Natural killer cell treated with Interleukin-12 subunit alpha and Interleukin-12 subunit beta and Interleukin-15 and Interleukin-18, amount 100 ng/mL, for 72 hours (primary cell): ENCODE results near the gene ENPP6. TPM values are rescaled to one million over a fixed set of nuclear protein-coding genes. Genes with fewer than 3 reads are reported as not detected.

Experiments used
- ATAC-seq, 2 donors: fragments of 150-1000 bp; cut with Tn5 transposase in 1 of 2; sonication (Bioruptor Pico), chemical (Tn5 transposase) in 1 of 2; 2 replicates each; pipeline ENCODE4 v1.10.0; 2021
- DNase-seq: peaks from one replicate; pipeline ENCODE4 v3.0.0; 2022; ENCODE audit warnings: low spot score
- H3K27ac Mint-ChIP-seq, 2 donors: 1 replicate in 1 of 2; 2 replicates in 1 of 2; pipeline ENCODE4 v1.8.0; 2022; ENCODE audit warnings: mixed read lengths in 2 of 2, mild to moderate bottlenecking in 1 of 2, moderate library complexity in 1 of 2
- H3K27me3 Mint-ChIP-seq, 2 donors: 1 replicate in 1 of 2; 2 replicates in 1 of 2; pipeline ENCODE4 v1.8.0; 2022; ENCODE audit warnings: mixed read lengths in 2 of 2
- H3K36me3 Mint-ChIP-seq: one replicate; pipeline ENCODE4 v1.8.0; 2022; ENCODE audit warnings: mixed read lengths
- H3K4me1 Mint-ChIP-seq, 2 donors: 1 replicate in 1 of 2; 2 replicates in 1 of 2; pipeline ENCODE4 v1.8.0; 2022; ENCODE audit warnings: low read depth in 2 of 2, mixed read lengths in 2 of 2, mild to moderate bottlenecking in 1 of 2
- H3K4me3 Mint-ChIP-seq: one replicate; pipeline ENCODE4 v1.8.0; 2022; ENCODE audit warnings: mixed read lengths
- H3K9me3 Mint-ChIP-seq: 2 replicates; pipeline ENCODE4 v1.8.0; 2022; ENCODE audit warnings: mixed read lengths
- total RNA-seq, 2 donors: library from RNA; stranded (reverse); gene quantifications; one replicate each; pipeline ENCODE4 v1.2.3, GENCODE V29; 2022

ENPP6 gene
- total RNA-seq, 2 donors from 2014 or later, result 1.4 to 5.8 TPM

- H3K27ac Mint-ChIP-seq, result no peak overlapping the region
- peaks cover 3 to 9% of the 10 kb centered on the region in 2 donors for H3K4me1 Mint-ChIP-seq
- H3K27me3 Mint-ChIP-seq, result peaks cover 32 to 62% of the 10 kb centered on the region in 2 donors
- no peak overlapping the region for H3K4me3 Mint-ChIP-seq
- H3K36me3 Mint-ChIP-seq, result no peaks in the 10 kb centered on the region
- no peak for ATAC-seq
- DNase-seq, result no peak
- H3K9me3 Mint-ChIP-seq, result no peaks in the 10 kb centered on the region
Observed at GRCh38 chr4:184166736-184167135, 50.9 kb downstream of the ENPP6 start.

GRCh38 chr4:184165291-184165690 lies 52.4 kb downstream of the ENPP6 start:
- Mint-ChIP-seq H3K9me3 (no peaks in the 10 kb centered on the region), H3K4me1 (peaks cover 3 to 9% of the 10 kb centered on the region in 2 donors), H3K27me3 (peaks cover 31 to 61% of the 10 kb centered on the region in 2 donors), H3K4me3 (no peak overlapping the region), H3K36me3 (no peaks in the 10 kb centered on the region), H3K27ac (no peak overlapping the region)
- DNase-seq (no peak), ATAC-seq (no peak)

GRCh38 chr4:184163813-184164212 lies 53.9 kb downstream of the ENPP6 start:
- no peak overlapping the region for H3K4me3 Mint-ChIP-seq
- no peaks in the 10 kb centered on the region for H3K9me3 Mint-ChIP-seq
- H3K36me3 Mint-ChIP-seq, result no peaks in the 10 kb centered on the region
- DNase-seq (no peak), ATAC-seq (no peak)
- H3K27me3 Mint-ChIP-seq, result peaks cover 29 to 66% of the 10 kb centered on the region in 2 donors
- H3K4me1 Mint-ChIP-seq, result peaks cover under 1 to 6% of the 10 kb centered on the region in 2 donors
- H3K27ac Mint-ChIP-seq, result no peak overlapping the region

GRCh38 chr4:184162596-184162995 lies 55.1 kb downstream of the ENPP6 start:
- no peaks in the 10 kb centered on the region for H3K4me1 Mint-ChIP-seq
- H3K27ac Mint-ChIP-seq, result no peak overlapping the region
- DNase-seq (no peak), ATAC-seq (no peak)
- H3K9me3 Mint-ChIP-seq, result no peaks in the 10 kb centered on the region
- no peaks in the 10 kb centered on the region for H3K36me3 Mint-ChIP-seq
- no peak overlapping the region for H3K4me3 Mint-ChIP-seq
- peaks cover 27 to 71% of the 10 kb centered on the region in 2 donors for H3K27me3 Mint-ChIP-seq

DNA sequence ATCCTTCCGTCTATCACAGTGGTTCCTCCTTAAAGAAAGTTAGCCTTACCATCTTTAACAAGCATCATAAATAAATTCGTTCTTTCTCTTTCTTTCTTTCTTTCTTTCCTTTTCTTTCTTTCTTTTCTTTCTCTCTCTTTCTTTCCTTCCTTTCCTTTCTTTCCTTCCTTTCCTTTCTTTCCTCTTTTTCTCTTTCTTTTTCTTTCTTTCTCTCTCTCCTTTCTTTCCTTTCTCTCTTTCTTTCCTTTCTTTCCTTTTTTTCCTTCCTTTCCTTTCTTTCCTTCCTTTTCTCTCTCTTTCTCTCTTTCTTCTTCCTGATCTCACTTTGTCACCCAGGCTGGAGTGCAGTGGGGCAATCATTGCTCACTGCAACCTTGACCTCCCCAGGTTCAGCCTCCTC lies 60.4 kb downstream of the ENPP6 start:
- DNase-seq, result no peak
- H3K9me3 Mint-ChIP-seq, result no peaks in the 10 kb centered on the region
- no peak overlapping the region for H3K27ac Mint-ChIP-seq
- ATAC-seq, result no peak
- peaks cover 35 to 40% of the 10 kb centered on the region in 2 donors for H3K27me3 Mint-ChIP-seq
- H3K4me1 Mint-ChIP-seq, result no peaks in the 10 kb centered on the region
- no peak overlapping the region for H3K4me3 Mint-ChIP-seq
- no peaks in the 10 kb centered on the region for H3K36me3 Mint-ChIP-seq

- Mint-ChIP-seq H3K27me3 (peaks cover 30 to 31% of the 10 kb centered on the region in 2 donors), H3K27ac (no peak overlapping the region), H3K4me3 (no peak overlapping the region), H3K9me3 (no peaks in the 10 kb centered on the region), H3K36me3 (no peaks in the 10 kb centered on the region), H3K4me1 (no peaks in the 10 kb centered on the region)
- DNase-seq (no peak), ATAC-seq (no peak)
Observed at GRCh38 chr4:184156163-184156920, 61.3 kb downstream of the ENPP6 start.

GRCh38 chr4:184154199-184154598 lies 63.5 kb downstream of the ENPP6 start:
- H3K36me3 Mint-ChIP-seq, result no peaks in the 10 kb centered on the region
- DNase-seq (no peak), ATAC-seq (no peak)
- no peaks in the 10 kb centered on the region for H3K9me3 Mint-ChIP-seq
- peaks cover 26 to 29% of the 10 kb centered on the region in 2 donors for H3K27me3 Mint-ChIP-seq
- no peaks in the 10 kb centered on the region for H3K4me1 Mint-ChIP-seq
- H3K27ac Mint-ChIP-seq, result no peak overlapping the region
- H3K4me3 Mint-ChIP-seq, result no peak overlapping the region

DNA sequence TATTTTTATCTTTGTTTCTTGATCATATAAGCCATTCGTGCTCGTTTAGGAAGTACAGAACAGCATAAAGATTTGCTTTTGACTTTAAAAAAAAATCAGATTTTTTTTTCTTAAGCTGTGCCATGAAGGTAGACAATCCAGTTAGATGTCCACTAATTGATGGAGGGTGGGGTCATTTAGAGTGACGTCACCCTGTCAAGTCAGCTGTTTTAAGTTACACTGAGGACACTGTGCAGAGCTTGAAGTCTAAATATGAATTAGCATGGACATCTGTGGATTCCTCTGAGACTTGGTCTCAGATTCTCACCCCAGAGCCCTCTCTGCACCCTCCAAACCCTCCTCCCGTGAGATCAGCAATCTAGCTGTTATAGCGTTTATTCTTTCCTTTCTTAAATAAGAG lies 63.9 kb downstream of the ENPP6 start:
- DNase-seq (no peak), ATAC-seq (no peak)
- Mint-ChIP-seq H3K4me1 (no peaks in the 10 kb centered on the region), H3K27ac (no peak overlapping the region), H3K4me3 (no peak overlapping the region), H3K27me3 (peaks cover 23 to 25% of the 10 kb centered on the region in 2 donors), H3K36me3 (no peaks in the 10 kb centered on the region), H3K9me3 (no peaks in the 10 kb centered on the region)

- peaks cover 0 to 5% of the 10 kb centered on the region in 2 donors for H3K4me1 Mint-ChIP-seq
Observed at GRCh38 chr4:184151988-184152485, 65.6 kb downstream of the ENPP6 start.

GRCh38 chr4:184150102-184150839 lies 67.4 kb downstream of the ENPP6 start:
- Mint-ChIP-seq H3K36me3 (no peaks in the 10 kb centered on the region), H3K4me1 (peaks cover 0 to 5% of the 10 kb centered on the region in 2 donors), H3K4me3 (no peak overlapping the region), H3K9me3 (no peaks in the 10 kb centered on the region), H3K27ac (no peak overlapping the region), H3K27me3 (peaks cover 9 to 20% of the 10 kb centered on the region in 2 donors)
- no peak for ATAC-seq
- DNase-seq, result no peak

More at GRCh38 chr4:184151988-184152485, 65.6 kb downstream of the ENPP6 start:
- peaks cover 18 to 21% of the 10 kb centered on the region in 2 donors for H3K27me3 Mint-ChIP-seq
- no peak overlapping the region for H3K27ac Mint-ChIP-seq
- no peaks in the 10 kb centered on the region for H3K9me3 Mint-ChIP-seq
- DNase-seq, result no peak
- no peaks in the 10 kb centered on the region for H3K36me3 Mint-ChIP-seq
- H3K4me3 Mint-ChIP-seq, result no peak overlapping the region
- ATAC-seq, result peak in 1 of 2 donors; percentile 37

- peaks cover 0 to 5% of the 10 kb centered on the region in 2 donors for H3K4me1 Mint-ChIP-seq
- no peaks in the 10 kb centered on the region for H3K36me3 Mint-ChIP-seq
- no peak overlapping the region for H3K27ac Mint-ChIP-seq
- H3K9me3 Mint-ChIP-seq, result no peaks in the 10 kb centered on the region
- ATAC-seq (no peak), DNase-seq (no peak)
- H3K4me3 Mint-ChIP-seq, result no peak overlapping the region
- H3K27me3 Mint-ChIP-seq, result peaks cover 10 to 20% of the 10 kb centered on the region in 2 donors
Observed at GRCh38 chr4:184148738-184149637, 68.7 kb downstream of the ENPP6 start.

DNA sequence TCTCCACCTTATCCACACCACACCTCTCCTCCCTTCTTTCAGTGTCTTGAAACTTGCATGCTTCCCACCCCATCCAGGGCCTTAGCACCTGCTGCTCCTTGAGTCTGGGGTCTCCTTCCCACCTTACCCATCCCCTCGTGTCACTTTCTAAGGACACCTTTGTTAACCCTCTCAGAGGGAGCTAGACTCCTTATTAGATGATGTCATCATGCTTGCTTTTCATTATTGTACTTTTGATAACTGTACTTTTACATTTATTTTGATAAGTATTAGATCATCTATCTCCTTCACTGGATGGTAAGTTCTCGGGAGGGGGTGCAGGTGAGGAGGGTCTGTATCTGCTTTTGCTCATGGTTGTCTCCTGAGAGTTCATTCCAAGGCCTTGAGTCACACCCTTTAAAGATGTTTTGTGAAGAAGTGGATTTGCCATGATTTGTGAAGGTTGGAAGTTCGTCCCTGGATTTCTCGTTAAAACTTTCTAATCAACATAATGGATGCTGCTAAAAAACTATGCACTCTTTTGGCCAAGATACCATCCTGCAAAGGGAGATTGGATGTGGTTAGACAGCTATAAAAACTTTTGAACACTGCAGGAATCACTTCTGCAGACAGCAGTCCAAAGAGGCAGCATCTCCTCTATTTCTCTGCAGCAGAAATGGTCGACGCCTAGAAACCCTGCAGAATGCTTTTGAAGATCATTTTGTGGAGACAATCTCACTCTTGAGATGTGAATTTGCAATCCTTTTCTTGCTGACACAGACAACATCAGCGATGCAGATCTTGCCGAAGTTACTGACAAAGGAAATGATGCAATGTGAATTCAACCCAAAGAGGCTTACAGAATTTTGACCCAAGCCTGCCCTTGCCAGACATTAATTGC lies 69.6 kb downstream of the ENPP6 start:
- H3K36me3 Mint-ChIP-seq, result no peaks in the 10 kb centered on the region
- DNase-seq (no peak), ATAC-seq (no peak)
- H3K9me3 Mint-ChIP-seq, result no peaks in the 10 kb centered on the region
- peaks cover 10 to 20% of the 10 kb centered on the region in 2 donors for H3K27me3 Mint-ChIP-seq
- peaks cover 0 to 5% of the 10 kb centered on the region in 2 donors for H3K4me1 Mint-ChIP-seq
- H3K4me3 Mint-ChIP-seq, result no peak overlapping the region
- H3K27ac Mint-ChIP-seq, result no peak overlapping the region
